ENCODE data around the gene ZNF202. TPM values are rescaled to one million over a fixed set of nuclear protein-coding genes. Genes with fewer than 3 reads are reported as not detected.

ZNF202 gene
- total and polyA plus RNA-seq, 2 of the 13 experiments (the other 11 are each of a cell fraction or from before 2014, with no cell fraction given) = 7.7 to 7.9 TPM

GRCh38 chr11:123740787-123741158 lies 687 bp downstream of the ZNF202 start:
- 3% methylated on average over 6 of the region's 6 CpGs for WGBS (ENCODE audit: low lambda C conversion rate)
- no peak overlapping the region for H2AFZ ChIP-seq (ENCODE audit: low read length)
- H3K4me1 ChIP-seq (ENCODE audit: insufficient read depth, low read length) = peaks cover 23% of the 10 kb centered on the region
- peaks cover 32% of the 10 kb centered on the region for H3K79me2 ChIP-seq (ENCODE audit: insufficient read depth, low read length)
- peak overlapping the region; percentile 80 for H3K27ac ChIP-seq (ENCODE audit: extremely low read length, insufficient read depth, low read length)
- peak overlapping the region; percentile 81 for H3K4me2 ChIP-seq (ENCODE audit: low read depth, low read length)
- H3K9me3 ChIP-seq (ENCODE audit: low read length) = no peaks in the 10 kb centered on the region
- BruUV-seq (replicated peaks) = no TSS peak
- ChIA-PET CTCF (ENCODE audit: low intra/inter-chr PET ratio, low total read pairs) (no interaction called here), POLR2A (no interaction called here)
- H3K9ac ChIP-seq (ENCODE audit: insufficient read depth, low read depth, low read length) = peak overlapping the region; percentile 89
- H3K27me3 ChIP-seq (ENCODE audit: control insufficient read depth in 1 of 2, insufficient read depth in 2 of 2, low read length in 2 of 2) = peaks cover 0 to 3% of the 10 kb centered on the region in 2 experiments; a peak in 1 of 5 replicates
- intact Hi-C loops (cut with micrococcal nuclease; ENCODE audit: unreplicated experiment) = loop anchor here (5.0 kb wide), 1 partner anchor 1002 kb away; no protein-coding TSS in a partner anchor
- FAIRE-seq (no peak), DNase-seq (ENCODE audit: low spot score) (no peak), ATAC-seq (peak; percentile 11)
- peaks cover 1 to 17% of the 10 kb centered on the region in 2 experiments; a peak in 3 of 5 replicates for H3K36me3 ChIP-seq (replicated peaks in 1 of 2; ENCODE audit: control insufficient read depth in 1 of 2, insufficient read depth in 2 of 2, low read length in 2 of 2)
- H3K4me3 ChIP-seq (replicated peaks in 1 of 3; ENCODE audit: insufficient read depth in 1 of 3, low read depth in 2 of 3, low read length in 3 of 3) = peak overlapping the region; percentile 90 to 91 (median 90)
- in situ Hi-C loops (cut with HindIII; ENCODE audit: extremely low pct_ligation_motif_present, low pct_unique_long_range_greater_than_20kb) = no loop called here
- no peaks in the 10 kb centered on the region for H4K20me1 ChIP-seq (ENCODE audit: insufficient read depth, low read length)
- no peak for TF ChIP-seq ZNF850 (CRISPR knock-in tag; conservative IDR thresholded peaks at IDR 0.05)
- no peak for TF ChIP-seq TFDP2 (CRISPR knock-in tag; IDR thresholded peaks at IDR 0.05)
- TF ChIP-seq TFAP4 (IDR thresholded peaks at IDR 0.05; ENCODE audit: borderline replicate concordance, low read depth) = no peak
- no peak for TF ChIP-seq ZNF564 (CRISPR knock-in tag; IDR thresholded peaks at IDR 0.05)
- TF ChIP-seq ZBTB40 (IDR thresholded peaks at IDR 0.05) = no peak
- 0 out of 2 replicates have a peak, but pooled peaks have one; percentile 6 for TF ChIP-seq ZBTB40 (CRISPR knock-in tag; IDR thresholded peaks at IDR 0.05)
- 0 out of 2 replicates have a peak, but pooled peaks have one; percentile 0 for TF ChIP-seq ZNF431 (CRISPR knock-in tag; IDR thresholded peaks at IDR 0.05; ENCODE audit: borderline replicate concordance, low read depth)
- 0 out of 2 replicates have a peak, but pooled peaks have one; percentile 21 for TF ChIP-seq ZIK1 (CRISPR knock-in tag; IDR thresholded peaks at IDR 0.05; ENCODE audit: borderline replicate concordance, low read depth)
- 0 out of 2 replicates have a peak, but pooled peaks have one; percentile 7 for TF ChIP-seq ZNF782 (CRISPR knock-in tag; IDR thresholded peaks at IDR 0.05; ENCODE audit: borderline replicate concordance)
- peak; percentile 51; the same call in 1 of the 2 replicates for TF ChIP-seq ZNF7 (CRISPR knock-in tag; IDR thresholded peaks at IDR 0.05)
